Ecto neural progenitor cell (in vitro differentiated cells): ENCODE results near the gene TMEM178B.
"Not testable (repeated sequence)": the region's sequence is repeated elsewhere in the genome, so short reads cannot be mapped to it uniquely, and the experiment has no call there.

Source experiments
- DNase-seq: peaks from one replicate; pipeline ENCODE4 v3.0.0-alpha.2; 2018; ENCODE audit warnings: low spot score

Gene TMEM178B

GRCh38 chr7:141358386-141358785, 284.5 kb downstream of the TMEM178B start:
- DNase-seq, result no peak

- DNase-seq, result no peak
These were observed 285.4 kb downstream of the TMEM178B start for GRCh38 chr7:141359262-141359661.

GRCh38 chr7:141359740-141360415, 286.0 kb downstream of the TMEM178B start:
- no peak for DNase-seq

GRCh38 chr7:141360416-141360760, 286.5 kb downstream of the TMEM178B start:
- DNase-seq, result no peak

GRCh38 chr7:141360803-141361202, 286.9 kb downstream of the TMEM178B start:
- no peak for DNase-seq

- no peak for DNase-seq
These were observed 287.6 kb downstream of the TMEM178B start for GRCh38 chr7:141361479-141361878.

- no peak for DNase-seq
These were observed 288.1 kb downstream of the TMEM178B start for GRCh38 chr7:141361960-141362359.

- no peak for DNase-seq
These were observed 288.9 kb downstream of the TMEM178B start for GRCh38 chr7:141362580-141363435.

- DNase-seq, result no peak
These were observed 289.9 kb downstream of the TMEM178B start for GRCh38 chr7:141363748-141364147.

GRCh38 chr7:141366091-141366621, 292.3 kb downstream of the TMEM178B start:
- DNase-seq, result no peak

- no peak for DNase-seq
These were observed 295.6 kb downstream of the TMEM178B start for GRCh38 chr7:141369422-141369821.

GRCh38 chr7:141370178-141370577, 296.3 kb downstream of the TMEM178B start:
- no peak for DNase-seq

- no peak for DNase-seq
These were observed 296.8 kb downstream of the TMEM178B start for GRCh38 chr7:141370650-141371049.

- DNase-seq, result no peak
These were observed 300.6 kb downstream of the TMEM178B start for GRCh38 chr7:141374425-141374824.

- no peak for DNase-seq
These were observed 301.6 kb downstream of the TMEM178B start for GRCh38 chr7:141375442-141375841.

- DNase-seq, result no peak
These were observed 304.0 kb downstream of the TMEM178B start for GRCh38 chr7:141377906-141378305.

- DNase-seq, result no peak
These were observed 304.5 kb downstream of the TMEM178B start for GRCh38 chr7:141378405-141378804.

- no peak for DNase-seq
These were observed 308.0 kb downstream of the TMEM178B start for GRCh38 chr7:141381794-141382427.

GRCh38 chr7:141383356-141383755, 309.5 kb downstream of the TMEM178B start:
- DNase-seq, result not testable (repeated sequence)

- no peak for DNase-seq
These were observed 313.0 kb downstream of the TMEM178B start for GRCh38 chr7:141386881-141387280.

GRCh38 chr7:141387521-141388217, 313.8 kb downstream of the TMEM178B start:
- DNase-seq, result no peak

- DNase-seq, result no peak
These were observed 315.4 kb downstream of the TMEM178B start for GRCh38 chr7:141389140-141389796.
